NCI-H1105 treated with DMSO at 0.1 percent for 48 hours (cell line): ENCODE measurements around the gene ARRB2.
A peak's percentile ranks its signal among the peaks of the same experiment; 100 is the strongest.

Experiments
- DNase-seq: peaks from one replicate; lab custom pipeline; 2025; lab: John Stamatoyannopoulos, UW

Gene ARRB2

GRCh38 chr17:4725646-4726310 lies 15.3 kb downstream of the ARRB2 start:
- DNase-seq, result no peak

- DNase-seq, result no peak
Measured at GRCh38 chr17:4728124-4728523, 17.7 kb downstream of the ARRB2 start.

GRCh38 chr17:4733073-4733531 lies 22.7 kb downstream of the ARRB2 start:
- no peak for DNase-seq

- DNase-seq, result no peak
Measured at GRCh38 chr17:4734857-4735475, 24.5 kb downstream of the ARRB2 start.

- no peak for DNase-seq
Measured at GRCh38 chr17:4735876-4736651, 25.6 kb downstream of the ARRB2 start.

GRCh38 chr17:4738136-4739121 lies 28.0 kb downstream of the ARRB2 start:
- no peak for DNase-seq

- DNase-seq, result peak; percentile 26
Measured at GRCh38 chr17:4739122-4740024, 28.9 kb downstream of the ARRB2 start, which contains the start of the genes CXCL16 and ZMYND15. Gene CXCL16, minus strand, starts transcription at chr17:4739928. Its CDS starts 589 bp downstream, at chr17:4739339. Gene ZMYND15, plus strand, starts transcription at chr17:4739833. Its CDS starts 716 bp downstream, at chr17:4740549.

- no peak for DNase-seq
Measured at GRCh38 chr17:4740025-4740351, 29.6 kb downstream of the ARRB2 start.

- no peak for DNase-seq
Measured at GRCh38 chr17:4740584-4740983, 30.2 kb downstream of the ARRB2 start.

- no peak for DNase-seq
Measured at GRCh38 chr17:4741544-4741943, 31.1 kb downstream of the ARRB2 start.

GRCh38 chr17:4742133-4742532 lies 31.7 kb downstream of the ARRB2 start:
- no peak for DNase-seq

GRCh38 chr17:4742629-4743028 lies 32.2 kb downstream of the ARRB2 start:
- DNase-seq, result no peak

- DNase-seq, result no peak
Measured at GRCh38 chr17:4743216-4743615, 32.8 kb downstream of the ARRB2 start.

GRCh38 chr17:4743898-4744297 lies 33.5 kb downstream of the ARRB2 start:
- DNase-seq, result no peak

- no peak for DNase-seq
Measured at GRCh38 chr17:4744999-4745969, 34.9 kb downstream of the ARRB2 start.

GRCh38 chr17:4747847-4748246 lies 37.4 kb downstream of the ARRB2 start:
- DNase-seq, result no peak

- no peak for DNase-seq
Measured at GRCh38 chr17:4748686-4749085, 38.3 kb downstream of the ARRB2 start.

- DNase-seq, result no peak
Measured at GRCh38 chr17:4750606-4751005, 40.2 kb downstream of the ARRB2 start.

- DNase-seq, result no peak
Measured at GRCh38 chr17:4751932-4752331, 41.5 kb downstream of the ARRB2 start.
